Fibroblast of villous mesenchyme (primary cell): ENCODE data around the gene KCNH1. TPM values are rescaled to one million over a fixed set of nuclear protein-coding genes. Genes with fewer than 3 reads are reported as not detected.

Source experiments
- DNase-seq: peaks from one replicate; pipeline ENCODE4 v3.0.0-alpha.2; 2010; ENCODE audit warnings: low read depth
- H3K4me3 ChIP-seq: 2 replicates; pipeline ENCODE4 v1.5.1; 2011; ENCODE audit warnings: low read depth, mild to moderate bottlenecking, low read length
- CTCF ChIP-seq: IDR thresholded peaks from 2 replicates; pipeline ENCODE4 v1.5.1; 2012; ENCODE audit warnings: low read depth, mild to moderate bottlenecking, low read length; ENCODE audit not compliant: insufficient read depth
- total RNA-seq: library from RNA; depleted of rRNA; stranded (reverse); fragments of >200 nt; gene quantifications from 2 replicates; pipeline ENCODE4 v1.2.3, GENCODE V29; 2012

KCNH1 gene
- total RNA-seq, 1 donor, result 11.2 TPM

DNA sequence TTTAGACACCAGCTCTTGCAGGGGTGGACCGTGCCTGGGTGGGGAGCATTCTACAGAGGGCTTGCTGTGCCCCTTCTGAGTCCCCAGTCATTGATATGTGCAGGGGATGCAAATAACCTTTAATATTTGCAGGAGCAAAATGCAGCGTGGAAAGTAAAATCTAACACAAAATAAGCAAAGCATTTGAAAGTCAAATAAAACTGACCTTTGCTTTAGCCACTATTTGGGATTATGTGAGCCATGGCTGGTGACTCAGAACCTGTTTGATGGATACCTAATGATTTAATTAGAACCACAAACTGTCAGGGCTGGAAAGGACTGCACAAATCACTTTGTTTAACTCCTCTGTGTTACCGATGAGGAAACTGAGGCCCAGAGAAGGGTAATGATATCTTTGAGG is 427.7 kb downstream of the KCNH1 start:
- H3K4me3 ChIP-seq, result no peak overlapping the region
- no peak for TF ChIP-seq CTCF
- DNase-seq, result no peak

DNA sequence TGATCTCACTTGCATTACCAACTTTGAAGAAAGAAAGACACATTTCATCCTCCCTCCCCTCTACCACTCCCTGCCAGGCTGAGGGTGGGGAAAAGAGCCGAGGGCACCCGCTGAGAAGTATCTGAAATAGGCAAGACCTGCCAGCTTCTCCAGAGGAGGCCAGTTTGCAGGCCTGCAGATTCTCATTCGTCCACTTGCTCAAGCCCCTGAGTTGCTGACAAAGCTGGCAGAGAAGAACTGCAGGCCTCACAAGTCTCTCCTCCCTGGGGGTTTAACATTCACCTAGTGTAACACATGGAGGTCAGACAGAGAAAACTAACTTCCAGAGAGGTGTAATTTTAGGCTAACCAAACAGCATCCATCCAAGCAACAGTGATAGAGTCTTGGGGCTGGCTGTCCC is 428.9 kb downstream of the KCNH1 start:
- DNase-seq, result no peak
- TF ChIP-seq CTCF, result no peak
- no peak overlapping the region for H3K4me3 ChIP-seq

DNA sequence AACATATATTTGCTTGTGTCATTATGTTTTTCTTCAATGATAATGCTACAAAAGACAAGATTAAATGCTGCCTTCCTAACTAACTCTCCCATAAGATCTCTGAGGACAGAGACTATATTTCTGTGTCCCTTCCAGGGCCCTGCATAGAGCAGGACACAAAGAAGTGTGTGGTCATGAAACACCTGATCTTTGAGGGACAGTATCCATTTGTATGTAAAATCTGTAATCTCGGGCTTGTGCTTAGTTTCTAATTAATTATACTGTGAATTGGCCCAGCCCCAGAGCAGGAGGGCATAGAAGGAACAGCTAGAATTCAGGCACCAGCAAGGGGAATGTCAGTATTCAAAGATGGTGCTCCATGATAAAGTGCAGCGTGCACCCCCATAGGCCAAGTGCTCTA is 430.4 kb downstream of the KCNH1 start:
- no peak for TF ChIP-seq CTCF
- DNase-seq, result no peak
- no peak overlapping the region for H3K4me3 ChIP-seq

DNA sequence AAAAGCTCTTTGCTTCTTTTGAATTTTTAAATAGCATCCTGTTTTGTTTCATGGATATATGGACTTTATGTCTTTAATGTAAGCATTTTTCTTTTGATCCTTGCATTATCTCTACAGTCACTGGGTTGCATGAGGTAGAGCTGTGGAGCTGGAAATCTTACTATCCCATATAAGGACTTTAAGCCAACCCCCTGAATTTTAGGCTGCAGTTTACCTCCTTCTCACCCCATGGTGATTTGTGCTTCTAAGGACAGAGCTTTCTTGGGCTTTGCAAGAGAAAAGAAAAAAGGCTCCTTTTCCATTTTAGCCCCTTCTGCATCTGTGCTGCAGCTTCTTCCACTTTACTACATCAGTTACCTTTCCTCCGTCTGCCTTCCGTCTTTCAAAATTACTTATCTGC is 431.4 kb downstream of the KCNH1 start:
- DNase-seq, result no peak
- no peak for TF ChIP-seq CTCF
- no peak overlapping the region for H3K4me3 ChIP-seq

DNA sequence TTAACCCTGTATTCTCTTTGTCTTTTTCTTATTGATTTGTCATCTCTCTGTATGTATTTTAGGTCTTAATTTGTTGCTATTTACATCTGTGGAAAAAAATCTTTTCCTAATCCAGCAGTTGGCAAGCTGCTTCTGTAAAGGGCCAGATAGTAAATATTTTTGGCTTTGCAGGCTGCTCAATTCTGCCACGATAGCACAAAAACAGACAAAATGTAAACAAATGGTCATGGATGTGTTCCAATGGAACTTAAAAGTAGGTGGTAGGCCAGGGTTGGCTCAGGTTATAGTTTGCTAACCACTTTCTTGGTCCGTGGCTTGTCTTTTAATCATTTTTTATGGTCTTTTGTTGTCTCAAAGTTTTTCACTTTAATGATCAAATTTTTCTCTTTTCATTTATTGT is 433.4 kb downstream of the KCNH1 start:
- no peak for TF ChIP-seq CTCF
- DNase-seq, result peak; percentile 20
- H3K4me3 ChIP-seq, result no peak overlapping the region

DNA sequence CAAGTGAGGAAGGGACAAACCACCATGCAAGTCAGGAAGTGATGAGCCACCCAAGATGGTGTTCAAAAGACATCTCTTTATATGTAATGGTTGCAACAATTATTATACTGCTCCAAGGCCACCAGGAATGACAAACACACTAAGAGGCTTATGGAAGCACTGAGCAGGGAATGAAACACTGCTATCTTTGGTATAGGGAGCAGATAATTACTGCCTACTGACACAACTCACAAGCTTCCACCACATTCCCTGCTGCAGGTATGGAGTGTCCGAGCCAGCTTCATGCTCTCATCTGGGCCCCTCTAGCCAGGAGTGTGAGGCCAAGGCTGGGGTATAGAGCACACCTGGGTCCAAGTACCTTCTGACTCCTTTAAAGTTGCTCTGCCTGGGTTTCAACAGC is 433.9 kb downstream of the KCNH1 start:
- TF ChIP-seq CTCF, result no peak
- H3K4me3 ChIP-seq, result no peak overlapping the region
- no peak for DNase-seq

DNA sequence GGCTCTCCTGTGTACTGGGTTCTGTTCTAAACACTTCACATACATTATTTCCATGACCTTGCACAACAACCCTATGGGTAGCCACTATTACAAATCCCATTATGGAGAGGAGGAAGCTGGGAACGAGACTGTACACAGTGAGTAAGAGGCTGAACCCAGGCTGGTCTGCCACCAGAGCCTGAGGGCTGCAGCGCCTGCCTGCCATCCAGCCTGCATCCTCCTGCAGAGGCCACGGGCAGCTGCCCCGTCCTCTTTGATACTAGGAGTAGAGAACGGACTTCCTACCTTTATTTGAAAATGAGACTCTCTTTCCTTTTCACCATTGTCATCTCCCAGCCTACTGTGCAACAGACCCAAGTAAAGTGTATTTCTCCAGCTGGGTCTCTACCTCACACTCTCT is 435.3 kb downstream of the KCNH1 start:
- TF ChIP-seq CTCF, result no peak
- no peak for DNase-seq
- H3K4me3 ChIP-seq, result no peak overlapping the region
